DMS 273 (cell line): ENCODE results near the gene TAS2R20.

Experiments used
- DNase-seq: peaks from one replicate; lab custom pipeline; 2025; ENCODE audit not compliant: unreplicated experiment; lab: John Stamatoyannopoulos, UW

Gene TAS2R20

GRCh38 chr12:10960211-10960610 is 37.9 kb downstream of the TAS2R20 start:
- no peak for DNase-seq

GRCh38 chr12:10959804-10960203 is 38.3 kb downstream of the TAS2R20 start:
- DNase-seq, result no peak

- no peak for DNase-seq
These were observed 40.4 kb downstream of the TAS2R20 start for GRCh38 chr12:10957741-10958140.

- no peak for DNase-seq
These were observed 42.0 kb downstream of the TAS2R20 start for GRCh38 chr12:10956085-10956484.

- no peak for DNase-seq
These were observed 45.5 kb downstream of the TAS2R20 start for GRCh38 chr12:10952645-10953044.
